ENCODE measurements around the gene FARP1. TPM values are rescaled to one million over a fixed set of nuclear protein-coding genes. Genes with fewer than 3 reads are reported as not detected.

Gene FARP1
- total RNA-seq, 4 donors from 2014 or later: 13.1 to 71.2 (median 46.6) TPM

- Histone ChIP-seq H3K4me3 (no peak overlapping the region), H3K27ac (no peak overlapping the region), H3K9me3 (no peaks in the 10 kb centered on the region), H3K4me1 (no peaks in the 10 kb centered on the region), H3K27me3 (no peaks in the 10 kb centered on the region), H3K36me3 (no peaks in the 10 kb centered on the region)
- intact Hi-C loops (cut with DNase I; ENCODE audit: low total_unique reads): no loop called here
- no peak for TF ChIP-seq POLR2A (IDR thresholded peaks at IDR 0.05)
- TF ChIP-seq, protein P1, sequence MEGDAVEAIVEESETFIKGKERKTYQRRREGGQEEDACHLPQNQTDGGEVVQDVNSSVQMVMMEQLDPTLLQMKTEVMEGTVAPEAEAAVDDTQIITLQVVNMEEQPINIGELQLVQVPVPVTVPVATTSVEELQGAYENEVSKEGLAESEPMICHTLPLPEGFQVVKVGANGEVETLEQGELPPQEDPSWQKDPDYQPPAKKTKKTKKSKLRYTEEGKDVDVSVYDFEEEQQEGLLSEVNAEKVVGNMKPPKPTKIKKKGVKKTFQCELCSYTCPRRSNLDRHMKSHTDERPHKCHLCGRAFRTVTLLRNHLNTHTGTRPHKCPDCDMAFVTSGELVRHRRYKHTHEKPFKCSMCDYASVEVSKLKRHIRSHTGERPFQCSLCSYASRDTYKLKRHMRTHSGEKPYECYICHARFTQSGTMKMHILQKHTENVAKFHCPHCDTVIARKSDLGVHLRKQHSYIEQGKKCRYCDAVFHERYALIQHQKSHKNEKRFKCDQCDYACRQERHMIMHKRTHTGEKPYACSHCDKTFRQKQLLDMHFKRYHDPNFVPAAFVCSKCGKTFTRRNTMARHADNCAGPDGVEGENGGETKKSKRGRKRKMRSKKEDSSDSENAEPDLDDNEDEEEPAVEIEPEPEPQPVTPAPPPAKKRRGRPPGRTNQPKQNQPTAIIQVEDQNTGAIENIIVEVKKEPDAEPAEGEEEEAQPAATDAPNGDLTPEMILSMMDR (IDR thresholded peaks at IDR 0.05): no peak
- DNase-seq: no peak
Measured at GRCh38 chr13:98099627-98100026, 43.3 kb upstream of the FARP1 start.

DNA sequence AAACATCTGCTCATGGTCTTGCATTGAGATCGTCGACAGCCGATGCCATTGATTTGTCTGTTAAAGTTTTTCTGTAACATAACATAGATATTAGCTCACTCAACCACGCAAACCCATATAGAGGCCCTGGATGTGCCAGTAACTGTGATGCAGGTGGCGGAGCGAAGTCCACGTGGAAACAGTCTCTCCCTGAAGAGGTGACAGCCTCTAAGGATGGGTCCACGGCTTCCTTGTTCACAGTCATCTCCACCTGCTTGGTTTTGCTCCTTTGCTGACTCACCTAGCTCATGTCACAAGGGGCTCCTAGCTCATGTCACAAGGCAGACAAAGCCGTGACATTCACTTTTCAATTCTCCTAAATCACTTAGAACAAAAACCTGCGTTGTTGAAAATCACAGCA lies 42.4 kb upstream of the FARP1 start:
- TF ChIP-seq POLR2A (IDR thresholded peaks at IDR 0.05): no peak
- TF ChIP-seq, protein P1 (IDR thresholded peaks at IDR 0.05): no peak
- no peak for DNase-seq
- H3K4me3 ChIP-seq: no peak overlapping the region
- H3K9me3 ChIP-seq: no peaks in the 10 kb centered on the region
- intact Hi-C loops (cut with DNase I; ENCODE audit: low total_unique reads): no loop called here
- no peaks in the 10 kb centered on the region for H3K4me1 ChIP-seq
- no peak overlapping the region for H3K27ac ChIP-seq
- H3K27me3 ChIP-seq: no peaks in the 10 kb centered on the region
- no peaks in the 10 kb centered on the region for H3K36me3 ChIP-seq

DNA sequence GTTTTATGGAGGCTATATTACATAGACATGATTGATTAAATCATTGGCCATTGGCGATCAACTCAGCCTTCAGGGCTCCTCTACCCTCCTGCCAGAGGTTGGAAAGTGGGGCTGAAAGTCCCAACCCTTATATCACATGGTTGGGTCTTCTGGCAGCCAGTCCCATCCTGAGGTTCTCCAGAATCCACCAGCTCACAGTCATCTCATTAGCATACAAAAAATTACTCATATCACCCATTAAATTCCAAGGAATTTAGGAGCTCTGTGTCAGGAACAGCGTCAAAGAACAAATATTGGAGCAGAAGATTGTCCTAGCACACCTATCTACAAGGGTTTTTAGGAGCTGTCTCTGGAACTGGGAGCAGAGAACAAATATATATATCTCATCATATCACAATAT lies 39.4 kb upstream of the FARP1 start:
- H3K9me3 ChIP-seq: no peaks in the 10 kb centered on the region

DNA sequence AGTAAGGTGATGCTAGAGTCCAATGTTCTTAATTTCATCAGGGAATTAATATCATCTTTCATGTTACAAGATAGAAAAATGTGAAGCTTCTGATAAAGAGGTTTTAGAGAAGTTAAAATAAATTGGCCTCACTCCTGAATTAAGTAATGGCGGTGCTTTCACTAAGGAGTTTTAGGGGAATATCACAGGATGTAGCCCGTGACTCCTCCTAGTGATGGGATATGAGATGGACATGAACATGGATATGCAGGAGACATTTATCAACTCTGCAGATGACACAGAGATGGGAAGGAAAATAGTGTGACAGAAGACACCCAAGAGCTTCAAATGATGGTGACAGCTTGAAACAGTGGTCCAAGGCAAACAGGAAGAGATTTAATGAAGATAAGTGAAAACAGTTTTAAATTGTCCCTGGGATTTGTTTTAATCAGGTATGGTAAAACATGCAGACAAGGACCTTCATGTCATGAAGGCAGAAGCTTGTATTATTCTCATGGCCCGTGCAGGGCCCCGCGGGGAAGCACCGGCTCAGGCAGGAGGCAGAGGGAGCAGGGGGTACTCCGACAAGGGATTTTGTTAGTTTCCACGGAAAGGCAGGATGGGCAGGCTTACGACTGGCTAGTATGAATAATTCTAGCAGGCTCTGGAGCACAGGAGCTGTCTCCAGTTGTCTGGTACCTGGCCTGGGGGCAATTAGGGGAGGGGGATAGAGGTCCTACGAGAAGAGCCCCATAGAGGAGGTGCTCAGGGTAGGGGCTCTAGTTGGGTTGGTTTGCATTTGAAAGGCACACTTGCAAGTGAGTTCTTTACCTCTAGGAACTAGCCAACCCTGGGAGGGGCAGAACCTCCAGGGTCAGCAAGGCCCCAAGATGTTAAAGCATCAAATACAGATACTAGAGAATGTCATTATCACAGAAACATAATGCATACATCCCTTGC lies 38.7 kb upstream of the FARP1 start:
- H3K9me3 ChIP-seq: no peaks in the 10 kb centered on the region
- no peak for TF ChIP-seq POLR2A (IDR thresholded peaks at IDR 0.05)
- TF ChIP-seq, protein P1 (IDR thresholded peaks at IDR 0.05): no peak
- no peaks in the 10 kb centered on the region for H3K27me3 ChIP-seq
- intact Hi-C loops (cut with DNase I; ENCODE audit: low total_unique reads): no loop called here
- H3K4me3 ChIP-seq: no peak overlapping the region
- no peaks in the 10 kb centered on the region for H3K36me3 ChIP-seq
- no peaks in the 10 kb centered on the region for H3K4me1 ChIP-seq
- H3K27ac ChIP-seq: no peak overlapping the region
- DNase-seq: no peak

More for the DNA sequence above, 39.4 kb upstream of the FARP1 start:
- no peak for TF ChIP-seq POLR2A (IDR thresholded peaks at IDR 0.05)
- Histone ChIP-seq H3K36me3 (no peaks in the 10 kb centered on the region), H3K4me1 (no peaks in the 10 kb centered on the region), H3K27ac (no peak overlapping the region), H3K27me3 (no peaks in the 10 kb centered on the region), H3K4me3 (no peak overlapping the region)
- intact Hi-C loops (cut with DNase I; ENCODE audit: low total_unique reads): no loop called here
- DNase-seq: no peak

- Histone ChIP-seq H3K4me1 (no peaks in the 10 kb centered on the region), H3K36me3 (no peaks in the 10 kb centered on the region), H3K27me3 (no peaks in the 10 kb centered on the region), H3K27ac (no peak overlapping the region), H3K4me3 (no peak overlapping the region), H3K9me3 (no peaks in the 10 kb centered on the region)
- no peak for TF ChIP-seq POLR2A (IDR thresholded peaks at IDR 0.05)
- TF ChIP-seq, protein P1 (IDR thresholded peaks at IDR 0.05): no peak
- intact Hi-C loops (cut with DNase I; ENCODE audit: low total_unique reads): no loop called here
- no peak for DNase-seq
Measured at GRCh38 chr13:98105929-98106336, 37.0 kb upstream of the FARP1 start.
